HG03196 (cell line): ENCODE measurements around the gene PDLIM3.
"Not testable (repeated sequence)": the region's sequence is repeated elsewhere in the genome, so short reads cannot be mapped to it uniquely, and the experiment has no call there.

ENCODE experiments used
- ATAC-seq: cut with Tn5 transposase; IDR thresholded peaks from one replicate; pipeline ENCODE4 v1.9.1; 2021; ENCODE audit not compliant: unreplicated experiment

PDLIM3 gene, protein sequence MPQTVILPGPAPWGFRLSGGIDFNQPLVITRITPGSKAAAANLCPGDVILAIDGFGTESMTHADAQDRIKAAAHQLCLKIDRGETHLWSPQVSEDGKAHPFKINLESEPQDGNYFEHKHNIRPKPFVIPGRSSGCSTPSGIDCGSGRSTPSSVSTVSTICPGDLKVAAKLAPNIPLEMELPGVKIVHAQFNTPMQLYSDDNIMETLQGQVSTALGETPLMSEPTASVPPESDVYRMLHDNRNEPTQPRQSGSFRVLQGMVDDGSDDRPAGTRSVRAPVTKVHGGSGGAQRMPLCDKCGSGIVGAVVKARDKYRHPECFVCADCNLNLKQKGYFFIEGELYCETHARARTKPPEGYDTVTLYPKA

DNA sequence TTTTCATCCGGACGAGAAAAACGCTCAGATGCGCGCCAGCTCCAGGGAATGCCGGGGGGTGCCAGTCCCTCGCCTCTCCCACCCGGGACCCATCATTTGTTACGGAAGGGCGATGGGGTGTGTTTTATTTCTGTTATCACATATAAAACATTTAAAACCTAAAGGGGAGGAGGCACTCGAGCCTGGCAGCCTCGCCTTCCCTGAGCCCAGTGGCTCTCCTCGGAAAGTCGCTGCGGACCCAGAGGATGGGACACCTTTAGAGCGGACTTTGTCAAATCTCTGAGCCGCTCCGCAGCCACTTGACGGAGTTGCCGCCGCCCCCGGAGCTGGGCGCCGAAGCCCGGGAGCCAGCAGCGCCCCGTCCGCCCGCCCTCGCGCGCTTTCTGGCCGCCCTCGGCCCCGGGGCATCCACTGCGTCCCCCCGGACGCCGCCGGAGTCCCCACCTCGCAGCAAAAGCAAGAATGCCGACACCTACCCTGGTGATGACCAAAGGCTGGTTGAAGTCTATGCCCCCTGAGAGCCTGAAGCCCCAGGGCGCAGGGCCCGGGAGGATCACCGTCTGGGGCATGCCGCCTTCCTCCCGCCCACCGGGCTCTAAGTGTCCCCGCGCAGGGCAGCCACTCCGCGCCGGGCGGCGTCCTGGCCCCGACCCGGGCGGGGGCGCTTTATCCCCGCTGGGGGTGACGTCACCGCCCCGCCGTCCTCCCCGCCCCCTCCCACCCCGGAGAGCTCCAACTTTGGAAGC is at the start of gene PDLIM3:
Gene PDLIM3 (minus strand): TSS at position 642 of the 746 bp plus-strand sequence. CDS start 73 bp downstream, at position 569.
- no peak for ATAC-seq

DNA sequence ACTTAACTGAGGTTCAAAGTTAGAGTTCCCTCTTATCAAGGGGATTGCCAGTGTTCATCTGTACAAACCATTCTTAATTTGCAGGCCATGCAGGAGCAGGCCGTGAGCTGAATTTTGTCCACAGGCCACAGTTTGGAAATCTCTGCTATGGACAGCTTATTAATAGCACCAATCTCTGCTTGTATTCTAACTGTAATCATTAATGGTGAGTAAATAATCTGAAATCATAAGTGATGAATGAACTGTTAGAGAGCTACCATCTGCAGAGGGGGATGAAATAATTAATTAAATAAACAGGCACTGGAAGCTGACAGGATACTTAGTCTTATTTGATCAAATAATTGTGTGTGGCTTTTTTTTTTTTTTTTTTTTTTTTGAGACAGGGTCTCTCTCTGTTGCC is 48.5 kb upstream of the PDLIM3 start:
- ATAC-seq, result no peak

DNA sequence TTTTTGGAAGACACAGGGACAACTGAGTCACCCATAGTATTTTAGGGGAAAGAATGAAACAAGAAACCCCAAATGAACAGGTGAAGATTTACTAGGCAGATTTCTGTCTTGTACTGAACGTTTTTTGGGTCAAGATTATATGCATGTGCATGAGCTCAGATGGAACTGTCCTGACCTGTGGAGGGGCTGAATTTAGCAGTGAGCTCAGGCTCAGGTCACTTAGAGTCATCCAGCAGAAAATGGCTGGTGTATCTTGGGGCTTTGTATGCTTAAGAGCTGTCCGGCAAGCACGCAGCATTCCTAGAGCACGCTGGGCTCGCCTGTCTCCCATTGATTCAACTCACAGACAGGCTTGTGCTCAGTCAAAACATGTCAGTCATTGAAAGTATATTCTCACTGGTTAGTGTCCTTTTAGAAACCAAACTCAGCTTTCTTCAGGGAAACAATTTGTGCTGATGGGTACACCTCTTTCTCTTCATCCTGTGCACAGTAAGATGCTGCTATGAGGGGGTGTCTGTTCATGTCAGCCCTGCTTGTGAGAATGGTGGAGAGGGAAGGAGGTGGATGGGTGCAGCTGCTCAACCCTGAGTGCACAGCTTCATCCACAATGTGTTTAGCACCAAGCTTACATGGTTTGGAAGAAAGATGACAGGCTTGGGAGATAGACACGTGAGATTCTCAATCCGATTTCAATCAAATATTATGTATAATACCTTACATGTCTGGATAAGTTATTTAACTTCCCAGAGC is 47.5 kb upstream of the PDLIM3 start:
- ATAC-seq, result no peak

DNA sequence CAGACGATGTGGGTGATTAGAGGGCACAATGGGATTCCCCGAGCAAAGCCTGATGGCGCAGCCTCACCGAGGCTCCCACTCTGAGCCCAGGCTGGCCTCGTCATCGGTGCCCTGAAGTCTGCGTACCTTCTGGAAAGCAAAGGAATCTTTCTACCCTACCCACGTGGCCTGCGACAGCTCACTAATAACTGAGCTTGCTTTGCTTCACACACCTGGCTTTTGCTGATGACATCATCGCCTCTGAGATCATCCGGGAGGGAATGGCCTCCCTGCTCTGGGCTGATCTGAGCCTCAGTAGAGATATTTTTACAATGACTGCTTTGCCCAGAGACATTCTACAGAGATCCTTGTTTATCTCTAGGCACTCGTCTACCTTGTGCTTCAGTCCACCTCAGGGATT is 45.4 kb upstream of the PDLIM3 start:
- ATAC-seq, result no peak

DNA sequence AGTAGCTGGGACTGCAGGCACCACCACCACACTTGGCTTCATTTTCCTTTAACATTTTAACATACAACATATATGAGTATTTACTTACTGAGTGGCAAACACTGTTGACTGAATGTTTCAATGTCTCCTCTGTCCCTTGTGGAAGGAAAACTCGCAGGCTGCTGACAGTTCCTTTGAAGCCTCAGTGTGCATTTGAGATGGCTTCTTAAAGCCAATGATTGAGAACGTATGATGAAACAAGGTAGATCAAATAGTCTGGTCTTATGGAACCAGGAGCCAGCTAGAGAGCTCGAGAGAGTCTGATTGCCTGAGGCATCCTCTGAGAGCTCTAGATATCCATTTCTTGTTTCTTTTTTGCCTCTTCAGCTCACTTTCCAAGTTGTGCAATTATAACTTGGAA is 43.0 kb upstream of the PDLIM3 start:
- ATAC-seq, result no peak

DNA sequence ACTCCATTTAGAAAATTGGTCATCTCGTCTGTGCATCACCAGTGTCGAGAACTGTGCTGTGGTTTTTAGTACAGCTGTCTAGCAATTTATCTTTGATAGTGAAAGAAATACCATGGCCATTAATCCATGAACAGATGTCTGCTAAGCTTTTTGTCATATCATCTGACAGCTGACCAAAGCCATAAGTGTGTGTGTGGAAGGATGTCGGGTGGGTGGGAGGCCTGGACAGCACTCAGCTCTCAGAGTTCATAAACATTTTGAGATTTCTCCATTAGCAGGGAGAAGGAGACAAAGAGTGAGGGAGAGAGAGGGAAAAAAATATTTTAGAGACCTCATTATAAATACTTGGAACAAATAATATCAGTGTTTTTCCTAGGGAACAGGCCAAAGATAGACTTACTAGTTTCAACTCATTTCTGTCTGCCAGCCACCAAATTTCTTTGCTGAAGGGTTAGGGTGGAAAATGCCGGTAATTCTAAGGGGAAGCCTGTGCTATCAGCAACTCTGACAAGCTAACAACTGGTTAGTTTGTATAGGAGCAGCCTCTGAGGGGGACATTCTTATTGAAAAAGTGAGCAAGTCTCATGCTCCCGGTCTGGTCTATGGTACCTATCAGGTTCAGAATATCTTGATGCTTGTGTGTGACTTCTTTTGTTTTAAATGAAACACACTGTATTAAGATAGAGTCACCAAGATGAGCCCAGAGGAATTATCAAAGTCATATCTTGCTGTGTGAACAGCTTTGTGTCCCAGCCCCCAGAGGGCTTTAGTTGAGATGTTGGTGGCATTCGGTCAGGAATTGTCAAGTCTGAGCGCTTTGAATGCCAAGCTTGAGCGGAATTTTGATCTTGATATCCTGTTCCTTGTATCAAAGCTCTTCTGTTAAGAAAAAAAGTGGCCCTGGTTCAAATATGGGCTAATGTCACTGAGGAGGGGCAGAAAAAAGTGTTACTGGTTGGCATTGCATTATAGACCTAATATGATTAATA is 41.9 kb upstream of the PDLIM3 start:
- no peak for ATAC-seq

DNA sequence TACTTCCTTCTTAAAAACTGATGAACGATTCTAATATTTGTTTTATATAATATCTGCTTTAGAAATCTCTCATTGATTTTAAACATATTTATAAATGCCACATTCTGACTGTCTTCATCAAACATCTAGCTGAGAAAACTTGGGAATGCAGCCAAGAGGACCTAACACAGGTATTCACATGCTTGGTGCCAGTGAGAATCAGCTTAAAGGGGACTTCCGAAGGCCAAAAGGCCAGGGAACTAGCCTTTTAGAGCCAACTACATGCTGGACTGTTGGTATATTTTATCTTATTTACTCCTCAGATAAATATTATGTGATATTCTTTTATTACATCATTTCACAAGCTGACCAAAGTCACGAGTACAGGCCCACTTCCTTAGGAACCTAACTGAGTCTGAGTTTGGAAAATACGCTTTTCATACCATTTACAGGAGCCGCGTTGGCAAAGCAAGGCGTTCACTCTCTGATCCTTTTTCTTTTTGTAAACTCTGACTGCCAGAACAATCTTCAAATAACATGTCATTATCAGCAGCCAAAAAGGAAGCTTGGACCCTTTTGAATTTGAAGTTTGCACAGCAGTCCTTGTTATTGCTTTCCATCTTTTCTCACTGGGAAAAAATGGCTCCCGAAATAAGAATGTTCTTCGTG is 41.1 kb upstream of the PDLIM3 start:
- ATAC-seq, result no peak

DNA sequence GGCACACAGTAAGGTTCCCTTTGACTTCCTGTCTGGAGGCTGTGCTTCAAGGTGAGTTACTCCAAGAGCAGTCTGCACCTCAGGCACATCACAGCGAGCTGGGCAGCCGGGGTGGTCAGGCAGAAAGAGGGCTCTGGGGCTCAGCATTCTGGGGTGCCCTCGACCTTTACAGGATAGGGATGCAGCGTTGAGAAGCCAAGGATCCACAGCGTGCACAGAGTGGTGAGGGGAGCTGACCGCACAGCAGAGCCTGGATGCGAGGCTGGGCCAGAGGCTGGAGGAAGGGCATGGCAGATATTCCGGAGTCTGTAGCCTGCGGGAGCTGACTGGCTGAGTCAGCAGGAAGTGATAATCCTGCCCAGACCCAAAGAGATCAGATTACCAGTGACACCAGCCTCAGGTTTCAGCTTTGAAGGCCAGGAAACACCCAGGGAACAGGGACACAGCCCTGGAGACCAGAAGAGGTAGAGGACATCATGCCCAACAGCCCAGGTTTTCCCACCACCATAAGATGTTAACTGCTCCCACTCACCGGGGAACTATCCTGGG is 38.4 kb upstream of the PDLIM3 start:
- ATAC-seq, result no peak

DNA sequence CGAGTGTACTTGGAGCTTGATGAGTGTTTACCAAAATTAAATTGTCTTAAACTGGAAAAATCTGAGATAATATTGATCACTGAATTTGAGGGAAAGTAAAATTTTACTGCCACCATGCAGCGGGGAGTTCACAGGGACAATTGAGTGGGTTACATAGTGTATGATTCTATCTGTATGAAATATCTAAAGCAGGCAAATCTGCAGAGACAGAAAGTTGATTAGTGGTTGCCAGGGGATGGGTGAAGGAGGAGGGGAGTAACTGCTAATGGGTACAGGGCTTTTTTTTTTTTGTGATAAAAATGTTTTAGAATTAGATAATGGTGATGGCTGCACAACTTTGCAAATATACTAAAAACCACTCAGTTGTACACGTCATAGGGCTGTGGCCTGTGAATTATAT is 35.4 kb upstream of the PDLIM3 start:
- ATAC-seq, result no peak

DNA sequence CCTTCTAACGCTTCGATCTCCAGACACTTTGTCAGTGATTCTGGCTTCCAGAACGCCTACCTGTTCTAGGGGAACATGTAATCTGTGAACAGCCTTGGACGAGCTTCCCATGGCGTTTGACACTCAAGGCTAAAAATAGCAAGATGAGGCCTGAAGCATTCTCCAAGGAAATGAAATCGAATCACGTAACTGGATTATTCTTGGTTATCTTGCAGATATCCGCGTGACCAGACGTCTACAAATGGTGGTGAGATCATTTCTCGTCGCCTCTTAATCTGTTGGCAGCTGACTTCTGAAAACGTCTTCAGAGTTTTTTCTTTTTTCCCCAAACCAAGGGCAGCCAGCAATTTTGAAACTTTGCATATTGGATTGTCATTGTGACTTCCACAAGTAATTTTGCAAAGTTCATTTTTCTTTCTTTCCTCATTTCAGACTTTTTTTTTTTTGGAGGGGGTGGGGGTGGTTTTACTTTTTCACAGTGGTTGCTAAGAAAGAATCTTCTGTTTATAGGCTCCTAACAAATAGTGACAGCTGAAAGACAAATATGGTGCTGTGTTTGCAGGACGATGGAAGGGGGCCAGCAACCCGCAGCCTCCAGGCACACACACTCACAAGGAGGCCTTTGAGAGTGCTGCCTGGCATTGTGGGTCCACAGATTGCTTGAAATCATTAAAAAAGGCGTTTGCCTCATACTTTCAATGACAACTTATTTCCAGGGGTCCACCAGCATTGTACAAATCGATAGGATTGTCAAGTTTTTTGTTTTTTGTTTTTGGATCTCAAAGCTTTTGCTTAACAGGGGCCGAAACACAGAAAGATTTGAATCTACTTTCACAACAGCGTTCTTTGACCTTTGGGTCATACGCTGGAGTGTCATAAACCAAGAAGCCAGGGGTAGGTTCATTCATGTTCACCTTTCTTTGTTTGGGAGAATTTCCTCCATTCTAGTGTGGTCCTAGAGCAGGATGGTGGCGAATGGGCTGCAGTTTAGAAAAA is 32.4 kb upstream of the PDLIM3 start:
- no peak for ATAC-seq

DNA sequence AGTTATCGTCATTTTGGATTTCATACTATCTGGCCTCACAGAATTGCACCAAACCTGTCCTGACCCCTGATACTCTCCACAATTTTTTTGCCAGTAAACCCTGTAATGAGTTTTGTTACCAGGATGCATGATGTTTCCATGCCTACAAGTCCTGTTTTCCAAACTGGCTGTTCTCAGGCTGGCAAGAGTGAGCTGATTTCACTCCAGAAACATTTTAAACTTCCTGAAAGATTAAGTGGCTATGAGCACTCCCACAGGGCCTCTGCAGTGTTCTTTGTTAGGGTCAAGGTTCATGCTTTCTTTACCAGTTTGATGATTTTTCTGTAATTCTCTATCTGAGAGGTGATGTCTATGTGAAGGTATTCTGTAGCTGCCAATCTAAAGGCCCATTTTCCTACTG is 31.7 kb upstream of the PDLIM3 start:
- no peak for ATAC-seq

DNA sequence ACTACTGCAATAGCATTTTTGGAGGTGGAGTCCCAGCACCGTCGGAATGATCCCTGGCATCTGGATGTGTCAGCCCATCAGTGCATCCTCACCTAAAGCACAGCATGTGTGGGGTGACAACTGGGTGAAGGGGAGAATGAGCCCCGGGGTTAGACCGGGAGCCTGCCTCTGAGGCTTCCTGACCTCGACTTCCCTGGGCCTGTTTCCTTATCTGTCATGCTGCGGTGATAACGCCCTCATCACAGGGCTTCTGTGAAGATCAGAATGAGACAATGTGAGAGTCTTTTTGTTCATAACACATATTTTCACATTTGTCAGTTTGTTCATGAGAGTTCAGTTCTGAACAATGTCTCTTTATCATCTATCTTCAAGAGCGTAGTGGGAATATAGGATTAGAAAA is 31.1 kb upstream of the PDLIM3 start:
- no peak for ATAC-seq

DNA sequence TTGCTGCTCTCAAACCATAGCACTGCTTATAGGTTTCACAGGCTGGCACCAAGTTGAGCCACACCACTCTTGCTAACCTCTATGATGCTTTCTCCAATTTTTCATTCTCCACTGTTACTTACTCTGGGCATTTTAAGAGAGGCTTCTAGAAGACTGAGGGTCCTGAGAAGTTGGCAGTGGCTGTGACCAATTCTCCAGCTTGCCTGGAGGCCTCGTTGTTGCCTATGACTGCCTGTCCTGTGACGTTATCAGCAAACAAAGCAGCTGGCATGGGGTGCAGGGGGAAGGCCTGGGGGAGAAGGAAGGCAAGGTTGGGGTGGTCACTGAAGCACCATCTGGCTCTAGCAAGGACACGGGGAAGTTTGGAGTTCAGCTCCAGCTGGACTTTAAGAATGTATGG is 30.4 kb upstream of the PDLIM3 start:
- no peak for ATAC-seq

DNA sequence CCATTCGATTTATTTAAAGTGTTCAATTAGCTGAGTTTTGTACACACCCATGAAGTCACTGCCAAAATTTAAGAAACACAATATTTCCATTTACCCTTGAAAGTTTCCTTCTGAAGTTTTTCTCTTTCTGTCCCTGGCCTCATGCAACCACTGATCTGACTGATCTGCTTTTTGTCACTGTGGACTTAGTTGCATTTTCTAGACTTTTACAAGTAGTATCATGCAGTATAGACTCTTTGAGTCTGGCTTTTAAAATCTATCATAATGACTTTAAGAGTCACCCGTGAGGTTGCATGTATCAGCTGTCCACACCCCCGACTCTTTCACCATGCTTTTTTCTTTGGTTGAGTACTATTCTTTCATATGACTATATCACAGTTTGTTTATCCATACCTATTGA is 29.0 kb upstream of the PDLIM3 start:
- no peak for ATAC-seq

DNA sequence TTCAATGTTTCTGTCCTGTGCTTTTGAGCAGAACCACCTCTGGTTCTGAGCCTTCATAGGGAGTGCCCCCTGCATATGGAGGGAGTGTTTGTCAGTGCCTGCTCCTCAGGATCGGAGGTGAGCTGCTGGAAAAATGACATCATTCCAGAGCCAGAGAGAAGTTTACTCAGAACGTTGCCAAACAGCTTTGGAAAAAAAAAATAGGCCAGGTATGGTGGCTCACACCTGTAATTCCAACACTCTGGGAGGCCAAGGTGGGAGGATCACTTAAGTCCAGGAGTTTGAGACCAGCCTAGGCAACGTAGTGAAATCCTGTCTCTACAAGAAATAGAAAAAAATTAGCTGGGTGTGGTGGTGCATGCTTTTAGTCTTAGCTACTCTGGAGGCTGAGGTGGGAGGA is 27.2 kb upstream of the PDLIM3 start:
- no peak for ATAC-seq

DNA sequence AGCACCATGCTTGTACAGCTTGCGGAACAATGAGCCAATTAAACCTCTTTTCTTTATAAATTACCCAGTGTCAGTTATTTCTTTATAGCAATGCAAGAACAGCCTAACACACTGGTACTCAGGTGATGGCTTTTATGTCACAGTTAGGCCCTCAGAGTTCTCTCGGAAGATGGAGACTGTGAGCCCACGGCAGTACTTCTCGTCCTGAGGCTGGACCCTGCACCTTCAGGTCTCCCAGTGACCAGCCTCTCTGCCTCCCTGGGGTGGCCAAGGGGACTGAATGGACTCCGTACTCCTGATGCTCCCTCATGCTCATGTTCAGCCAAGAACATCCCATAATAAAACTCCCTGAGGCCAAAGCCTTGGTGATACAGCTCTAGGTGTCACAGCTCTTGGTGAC is 25.0 kb upstream of the PDLIM3 start:
- no peak for ATAC-seq

DNA sequence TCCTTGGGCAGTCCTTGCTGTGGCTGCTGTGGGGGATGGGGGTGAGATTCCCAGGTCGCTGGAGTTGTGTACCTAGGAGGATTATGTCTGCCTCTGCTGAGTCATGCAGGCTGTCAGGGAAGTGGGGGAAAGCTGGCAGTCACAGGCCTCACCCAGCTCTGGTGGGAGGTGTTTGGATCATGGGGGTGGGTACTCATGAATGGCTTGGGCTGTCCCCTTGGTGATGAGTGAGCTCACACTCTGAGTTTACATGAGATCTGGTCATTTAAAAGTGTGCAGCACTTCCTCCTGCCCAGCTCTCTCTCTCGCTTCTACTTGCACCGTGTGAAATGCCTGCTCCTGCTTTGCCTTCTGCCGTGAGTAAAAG is 24.6 kb upstream of the PDLIM3 start:
- ATAC-seq, result no peak

DNA sequence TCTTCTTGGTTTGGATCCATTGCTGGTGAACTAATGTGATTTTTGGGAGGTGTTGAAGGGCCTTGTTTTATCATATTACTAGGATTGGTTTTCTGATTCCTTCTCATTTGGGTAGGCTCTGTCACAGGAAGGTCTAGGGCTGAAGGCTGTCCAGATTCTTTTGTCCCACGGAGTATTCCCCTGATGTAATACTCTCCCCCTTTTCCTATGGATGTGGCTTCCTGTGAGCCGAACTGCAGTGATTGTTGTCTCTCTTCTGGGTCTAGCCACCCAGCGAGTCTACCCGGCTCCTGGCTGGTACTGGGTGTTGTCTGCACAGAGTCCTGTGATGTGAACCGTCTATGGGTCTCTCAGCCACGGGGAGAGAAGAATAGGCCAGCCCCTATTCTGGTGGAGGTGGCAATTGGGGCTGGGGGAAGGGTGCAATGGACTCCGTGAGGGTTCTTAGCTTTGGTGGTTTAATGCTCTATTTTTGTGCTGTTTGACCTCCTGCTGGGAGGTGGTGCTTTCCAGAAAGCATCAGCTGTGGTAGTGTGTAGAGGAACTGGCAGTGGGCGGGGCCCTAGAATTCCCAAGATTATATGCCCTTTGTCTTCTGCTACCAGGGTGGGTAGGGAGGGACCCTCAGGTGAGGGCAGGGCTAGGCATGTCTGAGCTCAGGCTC is 24.1 kb upstream of the PDLIM3 start:
- not testable (repeated sequence) for ATAC-seq
